ENCODE measurements around the gene C11orf86.
"Not testable (repeated sequence)": the region's sequence is repeated elsewhere in the genome, so short reads cannot be mapped to it uniquely, and the experiment has no call there.

C11orf86 gene

DNA sequence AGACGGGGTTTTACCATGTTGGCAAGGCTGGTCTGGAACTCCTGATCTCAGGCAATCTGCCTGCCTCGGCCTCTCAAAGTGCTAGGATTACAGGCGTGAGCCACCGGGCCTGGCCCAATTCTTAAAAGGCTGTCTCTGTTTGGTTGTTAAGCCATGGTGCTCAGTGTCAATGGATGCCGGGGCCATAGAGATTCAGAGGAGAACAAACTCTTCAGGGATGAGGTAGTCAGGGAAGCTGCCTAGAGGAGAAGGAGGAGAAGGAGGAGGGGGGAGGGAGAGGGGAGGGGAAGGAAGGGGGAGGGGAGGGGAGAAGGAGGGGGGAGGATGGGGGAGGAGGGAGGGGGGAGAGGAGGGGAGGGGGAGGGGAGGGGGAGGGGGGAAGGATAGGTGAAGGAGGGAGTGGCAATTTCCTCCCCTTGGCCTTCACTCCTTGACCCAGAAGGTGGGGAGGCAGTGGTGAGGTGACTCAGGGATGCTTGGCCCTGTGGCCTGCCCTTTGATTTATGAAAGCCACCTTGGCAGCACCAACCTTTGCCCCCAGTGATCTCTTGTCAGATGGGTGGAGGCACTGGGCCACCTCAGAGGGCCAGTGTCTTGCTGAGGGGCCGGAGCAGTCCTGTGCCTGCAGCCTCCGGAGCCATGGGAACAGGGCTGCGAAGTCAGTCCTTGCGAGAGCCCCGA lies at the start of gene C11orf86:
Gene C11orf86, plus strand, starts transcription at position 581 of the 681 bp plus-strand sequence. Its CDS starts 59 bp downstream, at position 640.
- in situ Hi-C loops (cut with MboI; ENCODE audit: low sequenced_read_pairs): no loop called here

GRCh38 chr11:66929753-66930152 lies 45.4 kb upstream of the C11orf86 start:
- in situ Hi-C loops (cut with MboI; ENCODE audit: low sequenced_read_pairs): no loop called here

GRCh38 chr11:66932543-66932942 lies 42.6 kb upstream of the C11orf86 start:
- in situ Hi-C loops (cut with MboI; ENCODE audit: low sequenced_read_pairs): no loop called here

DNA sequence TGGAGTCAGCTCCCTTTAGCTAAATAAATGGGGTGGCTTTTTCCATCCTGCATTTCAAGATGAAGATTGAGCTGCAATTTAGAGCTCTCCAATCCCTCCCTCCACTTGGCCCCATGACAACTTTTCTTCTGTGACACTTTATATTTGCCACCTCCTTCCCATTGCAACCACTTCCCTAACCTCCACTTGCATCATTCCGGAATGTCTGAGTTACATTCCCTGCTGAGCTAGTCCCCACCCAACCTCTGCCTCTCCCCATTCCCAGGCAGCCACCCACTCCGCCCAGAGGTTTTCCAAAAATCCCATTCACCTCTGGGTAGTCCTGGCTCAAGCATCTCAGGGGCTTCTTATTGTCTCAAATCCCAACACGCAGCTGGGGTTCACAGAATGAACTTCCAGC lies 41.6 kb upstream of the C11orf86 start:
- in situ Hi-C loops (cut with MboI; ENCODE audit: low sequenced_read_pairs): no loop called here

GRCh38 chr11:66934950-66935779 lies 39.9 kb upstream of the C11orf86 start:
- in situ Hi-C loops (cut with MboI; ENCODE audit: low sequenced_read_pairs): no loop called here

- in situ Hi-C loops (cut with MboI; ENCODE audit: low sequenced_read_pairs): no loop called here
These were observed 38.8 kb upstream of the C11orf86 start for GRCh38 chr11:66936311-66936711.

GRCh38 chr11:66937193-66937733 lies 37.8 kb upstream of the C11orf86 start:
- in situ Hi-C loops (cut with MboI; ENCODE audit: low sequenced_read_pairs): no loop called here

GRCh38 chr11:66938582-66939135 lies 36.4 kb upstream of the C11orf86 start:
- in situ Hi-C loops (cut with MboI; ENCODE audit: low sequenced_read_pairs): no loop called here

GRCh38 chr11:66950112-66950535 lies 25.0 kb upstream of the C11orf86 start:
- in situ Hi-C loops (cut with MboI; ENCODE audit: low sequenced_read_pairs): no loop called here

GRCh38 chr11:66951135-66951534 lies 24.0 kb upstream of the C11orf86 start:
- in situ Hi-C loops (cut with MboI; ENCODE audit: low sequenced_read_pairs): no loop called here

DNA sequence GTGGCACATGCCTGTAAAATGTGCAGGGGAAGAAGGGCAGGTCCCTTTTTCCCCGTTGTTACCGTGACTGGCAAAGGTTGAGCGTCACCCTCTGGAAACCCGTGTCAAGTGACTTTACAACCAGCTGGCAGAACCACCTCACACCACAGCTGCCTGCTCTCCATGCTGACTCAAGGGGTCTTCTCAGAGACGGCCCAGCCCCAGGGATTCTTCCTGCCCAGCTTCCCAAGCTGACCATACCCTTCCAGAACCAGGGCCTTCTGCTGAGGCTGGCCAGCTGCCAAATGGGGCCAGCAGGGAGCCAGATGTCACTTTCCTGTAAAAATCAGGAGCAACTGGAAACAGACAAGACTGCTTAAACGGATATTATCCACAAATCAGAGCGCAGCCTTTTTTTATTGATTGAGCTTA lies 23.2 kb upstream of the C11orf86 start:
- in situ Hi-C loops (cut with MboI; ENCODE audit: low sequenced_read_pairs): no loop called here

- in situ Hi-C loops (cut with MboI; ENCODE audit: low sequenced_read_pairs): no loop called here
These were observed 21.8 kb upstream of the C11orf86 start for GRCh38 chr11:66953081-66953833.

DNA sequence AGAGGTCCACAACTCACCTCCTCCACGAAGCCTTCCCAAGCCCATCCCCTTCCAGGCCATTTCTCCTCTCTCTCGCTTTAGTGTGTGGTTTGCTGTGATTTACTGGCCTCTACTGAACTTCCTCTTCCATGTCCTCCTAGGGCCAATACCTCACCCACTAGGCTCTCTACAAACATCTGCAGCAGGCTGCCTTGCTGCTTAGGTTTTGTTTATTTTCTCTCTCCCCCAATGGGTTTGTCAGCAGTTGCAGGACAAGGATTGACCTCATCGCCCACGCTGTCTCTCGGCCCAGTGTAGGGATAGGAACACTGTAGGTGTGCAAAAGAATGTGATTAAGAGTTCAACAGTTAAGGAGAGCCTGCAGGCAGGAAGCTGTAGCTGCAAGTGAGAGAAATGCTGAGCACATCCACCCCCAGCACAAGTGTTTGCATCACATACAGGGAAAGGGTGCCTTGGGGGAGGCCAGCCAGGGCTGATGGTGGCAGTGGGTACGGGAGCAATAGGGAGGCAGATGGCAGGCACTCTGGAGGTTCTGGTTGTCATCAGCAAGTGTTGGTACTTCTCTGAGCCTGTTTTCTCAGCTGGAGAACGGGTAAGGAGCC lies 18.3 kb upstream of the C11orf86 start:
- in situ Hi-C loops (cut with MboI; ENCODE audit: low sequenced_read_pairs): no loop called here

- in situ Hi-C loops (cut with MboI; ENCODE audit: low sequenced_read_pairs): no loop called here
These were observed 17.2 kb upstream of the C11orf86 start for GRCh38 chr11:66957971-66958231.

DNA sequence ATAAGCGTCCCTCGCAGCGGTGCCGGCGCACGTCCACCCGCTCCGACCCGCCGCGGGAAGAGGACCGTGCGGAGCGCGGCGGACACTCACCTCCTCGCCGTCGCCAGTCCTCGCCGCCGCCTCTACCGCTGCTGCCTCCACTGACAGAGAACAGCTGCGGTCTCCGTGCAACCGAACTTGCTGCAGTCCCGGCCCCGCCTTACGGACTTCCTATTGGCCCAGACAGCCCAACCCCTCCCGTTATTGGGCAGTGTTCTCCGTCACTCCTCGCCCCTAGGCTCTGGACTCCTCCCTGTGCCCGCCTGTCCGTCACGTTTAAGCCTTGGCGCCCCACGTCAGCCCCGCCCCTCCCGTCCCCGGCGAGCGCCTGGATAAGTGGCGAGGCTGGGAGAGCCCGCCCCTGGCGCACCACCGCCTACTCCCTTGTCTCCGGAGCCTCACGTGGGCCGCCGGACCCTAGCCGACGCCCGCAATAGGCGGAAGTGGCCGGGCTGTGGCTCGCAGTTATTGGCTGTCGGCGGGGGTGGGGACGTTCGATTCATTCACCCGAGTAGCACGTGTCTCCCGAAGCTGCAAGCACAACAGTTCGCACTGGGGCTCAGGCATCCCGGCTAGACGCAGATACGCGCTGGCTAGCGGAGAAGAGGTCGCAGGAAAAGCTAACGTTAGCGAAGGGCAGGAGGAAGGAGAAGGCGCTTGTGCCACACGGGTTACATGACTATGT lies 16.7 kb upstream of the C11orf86 start, which contains the start of gene PC:
Gene PC, minus strand, starts transcription at position 152 of the 724 bp plus-strand sequence. CDS start 86,224 bp downstream, outside the sequence.
- in situ Hi-C loops (cut with MboI; ENCODE audit: low sequenced_read_pairs): no loop called here

- in situ Hi-C loops (cut with MboI; ENCODE audit: low sequenced_read_pairs): no loop called here
These were observed 16.2 kb upstream of the C11orf86 start for GRCh38 chr11:66958956-66959274.

GRCh38 chr11:66961691-66962213 lies 13.4 kb upstream of the C11orf86 start:
- in situ Hi-C loops (cut with MboI; ENCODE audit: low sequenced_read_pairs): not testable (repeated sequence)

GRCh38 chr11:66962247-66962646 lies 12.9 kb upstream of the C11orf86 start:
- in situ Hi-C loops (cut with MboI; ENCODE audit: low sequenced_read_pairs): no loop called here

GRCh38 chr11:66962801-66963200 lies 12.3 kb upstream of the C11orf86 start:
- in situ Hi-C loops (cut with MboI; ENCODE audit: low sequenced_read_pairs): no loop called here

DNA sequence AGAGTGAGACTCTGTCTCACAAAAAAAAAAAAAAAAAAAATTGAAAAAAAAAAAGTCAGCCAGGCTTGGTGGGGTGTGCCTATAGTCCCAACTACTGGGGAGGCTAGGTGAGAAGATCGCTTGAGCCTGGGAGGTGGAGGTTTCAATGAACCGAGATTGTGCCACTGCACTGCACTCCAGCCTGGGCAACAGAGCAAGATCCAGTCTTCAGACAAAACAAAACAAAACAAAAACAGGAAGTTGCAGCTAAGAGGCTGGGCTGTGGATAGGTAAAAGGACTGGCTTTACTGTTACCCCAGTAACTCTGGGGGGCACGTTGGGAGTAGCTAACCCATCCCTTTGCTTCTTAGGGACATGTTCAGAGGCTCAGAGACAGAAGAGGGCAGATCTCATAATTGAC lies 10.6 kb upstream of the C11orf86 start:
- in situ Hi-C loops (cut with MboI; ENCODE audit: low sequenced_read_pairs): no loop called here

All from hTERT RPE-1 (cell line).